H1 (cell line): ENCODE data around the gene SERPINA6. TPM values are rescaled to one million over a fixed set of nuclear protein-coding genes. Genes with fewer than 3 reads are reported as not detected.

Source experiments
- CTCF ChIA-PET: fragments of 300-600 bp; sonication (Branson Sonifier 250); formaldehyde crosslinking; loops from one replicate; lab custom pipeline; 2021; ENCODE audit not compliant: partially characterized antibody; lab: Charles Lee
- POLR2A ChIA-PET: fragments of 300-600 bp; sonication (Branson Sonifier 250); formaldehyde crosslinking; loops from one replicate; lab custom pipeline; 2021; ENCODE audit warnings: inconsistent platforms; ENCODE audit not compliant: partially characterized antibody; lab: Charles Lee
- DNase-seq, 2 experiments: peaks; one replicate each; pipeline versions ENCODE4 v3.0.0 to v3.0.0-alpha.2; 2010 to 2022; ENCODE audit warnings: low spot score in 2 of 2, low read depth in 1 of 2, mixed read lengths in 1 of 2
- FAIRE-seq: peaks from 2 replicates; lab custom pipeline; 2011; peaks lifted over from hg19 to GRCh38; lab: Jason Lieb, UNC
- H2AFZ ChIP-seq: 2 replicates; pipeline ENCODE4 v1.8.1; 2012; ENCODE audit warnings: low read length, inconsistent platforms
- H2AK5ac ChIP-seq: 2 replicates; pipeline ENCODE4 v1.6.1; 2013; ENCODE audit warnings: low read depth, low read length
- H2BK120ac ChIP-seq: replicated peaks from 2 replicates; pipeline ENCODE3; 2013; ENCODE audit warnings: low read depth, low read length, inconsistent platforms
- H2BK12ac ChIP-seq: 2 replicates; pipeline ENCODE4 v1.6.1; 2013; ENCODE audit warnings: low read depth, low read length
- H2BK15ac ChIP-seq: 2 replicates; pipeline ENCODE4 v1.6.1; 2013; ENCODE audit warnings: low read length
- H2BK20ac ChIP-seq: 2 replicates; pipeline ENCODE4 v1.6.1; 2013; ENCODE audit warnings: low read length
- H2BK5ac ChIP-seq: 2 replicates; pipeline ENCODE4 v1.6.1; 2013; ENCODE audit warnings: low read depth, low read length
- H3K14ac ChIP-seq: 2 replicates; pipeline ENCODE4 v1.6.1; 2013; ENCODE audit warnings: inconsistent platforms; ENCODE audit not compliant: insufficient read length
- H3K18ac ChIP-seq: 2 replicates; pipeline ENCODE4 v1.6.1; 2013; ENCODE audit warnings: low read length; ENCODE audit errors: extremely low read depth
- H3K23ac ChIP-seq: 2 replicates; pipeline ENCODE4 v1.6.1; 2013; ENCODE audit warnings: inconsistent platforms; ENCODE audit not compliant: insufficient read length
- H3K23me2 ChIP-seq: 2 replicates; pipeline ENCODE4 v1.6.1; 2013; ENCODE audit warnings: low read depth, low read length
- H3K27ac ChIP-seq: 2 replicates; pipeline ENCODE4 v1.6.1; 2011; ENCODE audit warnings: low read depth, low read length, inconsistent platforms
- H3K27me3 ChIP-seq, 4 experiments: replicated peaks in 1 of 4; 1 replicate in 1 of 4; 2 replicates in 3 of 4; pipeline versions ENCODE4 v1.6.1 to v1.8.1; 2011 to 2013; ENCODE audit warnings: low read length in 3 of 4, mild to moderate bottlenecking in 3 of 4, inconsistent platforms in 2 of 4, mixed read lengths in 2 of 4, moderate library complexity in 1 of 4; ENCODE audit not compliant: control insufficient read depth in 3 of 4, insufficient read depth in 3 of 4; ENCODE audit errors: extremely low read depth in 1 of 4
- H3K36me3 ChIP-seq, 4 experiments: 2 replicates each; pipeline versions ENCODE4 v1.6.1 to v1.8.1; 2011 to 2013; ENCODE audit warnings: mild to moderate bottlenecking in 4 of 4, low read length in 3 of 4, moderate library complexity in 2 of 4, control low read depth in 1 of 4, inconsistent platforms in 1 of 4; ENCODE audit not compliant: insufficient read depth in 4 of 4, control insufficient read depth in 2 of 4
- H3K4ac ChIP-seq: replicated peaks from 2 replicates; pipeline ENCODE3; 2013; ENCODE audit warnings: low read length, low read depth, mixed read lengths, inconsistent platforms; ENCODE audit not compliant: insufficient read length
- H3K4me1 ChIP-seq, 4 experiments: replicated peaks in 1 of 4; 1 replicate in 1 of 4; 2 replicates in 3 of 4; pipeline versions ENCODE4 v1.6.1 to v1.8.1; 2011 to 2013; ENCODE audit warnings: low read length in 3 of 4, inconsistent platforms in 2 of 4, mixed read lengths in 1 of 4; ENCODE audit not compliant: insufficient read depth in 4 of 4, control insufficient read depth in 3 of 4
- H3K4me2 ChIP-seq, 2 experiments: 2 replicates each; pipeline versions ENCODE4 v1.6.1 to v1.8.1; 2011 to 2013; ENCODE audit warnings: low read depth in 2 of 2, low read length in 2 of 2, control low read depth in 1 of 2, inconsistent platforms in 1 of 2, mild to moderate bottlenecking in 1 of 2; ENCODE audit not compliant: insufficient read depth in 1 of 2
- H3K4me3 ChIP-seq, 4 experiments: fragments of 200-600, 300-600 bp in 1 of 4; sonication (generic), shearing (Covaris generic), sonication (Bioruptor Twin) in 1 of 4; 2 replicates each; pipeline versions ENCODE4 v1.5.1 to v1.8.1; 2011 to 2016; ENCODE audit warnings: low read length in 4 of 4, low read depth in 3 of 4, control low read depth in 2 of 4, inconsistent platforms in 2 of 4, mild to moderate bottlenecking in 2 of 4, mixed read lengths in 1 of 4, moderate library complexity in 1 of 4; ENCODE audit not compliant: insufficient read depth in 2 of 4; ENCODE audit errors: extremely low read depth in 1 of 4
- H3K56ac ChIP-seq: replicated peaks from 2 replicates; pipeline ENCODE3; 2013; ENCODE audit warnings: low read depth, mild to moderate bottlenecking, mixed read lengths, low read length, inconsistent platforms; ENCODE audit not compliant: insufficient read length
- H3K79me1 ChIP-seq: 2 replicates; pipeline ENCODE4 v1.6.1; 2013; ENCODE audit warnings: low read depth, low read length, control low read depth
- H3K79me2 ChIP-seq, 2 experiments: 2 replicates each; pipeline versions ENCODE4 v1.6.1 to v1.8.1; 2012 to 2013; ENCODE audit warnings: low read length in 2 of 2, mild to moderate bottlenecking in 2 of 2, inconsistent platforms in 1 of 2; ENCODE audit not compliant: insufficient read depth in 2 of 2, control insufficient read depth in 1 of 2
- H3K9ac ChIP-seq, 4 experiments: replicated peaks in 1 of 4; 1 replicate in 1 of 4; 2 replicates in 3 of 4; pipeline versions ENCODE4 v1.6.1 to v1.8.1; 2011 to 2013; ENCODE audit warnings: low read depth in 3 of 4, low read length in 3 of 4, control low read depth in 2 of 4, mild to moderate bottlenecking in 2 of 4, moderate library complexity in 2 of 4, inconsistent platforms in 1 of 4; ENCODE audit errors: extremely low read depth in 1 of 4
- H3K9me3 ChIP-seq, 2 experiments: 2 replicates each; pipeline versions ENCODE4 v1.6.1 to v1.8.1; 2012 to 2013; ENCODE audit warnings: mild to moderate bottlenecking in 2 of 2, moderate library complexity in 2 of 2, control low read depth in 1 of 2, inconsistent platforms in 1 of 2, low read depth in 1 of 2, low read length in 1 of 2, mixed read lengths in 1 of 2; ENCODE audit not compliant: insufficient read depth in 2 of 2
- H4K20me1 ChIP-seq, 2 experiments: replicated peaks in 1 of 2; 2 replicates each; pipeline versions ENCODE3 to v1.8.1; 2011 to 2013; ENCODE audit warnings: inconsistent platforms in 2 of 2, low read length in 2 of 2, mild to moderate bottlenecking in 1 of 2; ENCODE audit not compliant: insufficient read depth in 2 of 2, control insufficient read depth in 1 of 2
- H4K5ac ChIP-seq: 2 replicates; pipeline ENCODE4 v1.6.1; 2013; ENCODE audit warnings: low read length, low read depth, mixed read lengths, inconsistent platforms; ENCODE audit not compliant: insufficient read length
- H4K8ac ChIP-seq: 2 replicates; pipeline ENCODE4 v1.8.0; 2013; ENCODE audit warnings: mild to moderate bottlenecking, moderate library complexity, low read length, inconsistent platforms; ENCODE audit not compliant: insufficient read depth; ENCODE audit errors: extremely low read depth
- H4K91ac ChIP-seq: replicated peaks from 2 replicates; pipeline ENCODE3; 2013; ENCODE audit warnings: low read length, mixed read lengths, inconsistent platforms; ENCODE audit not compliant: insufficient read length
- ATF3 ChIP-seq: IDR thresholded peaks from 2 replicates; pipeline ENCODE4 v1.6.1; 2011; ENCODE audit warnings: low read depth, mild to moderate bottlenecking, low read length; ENCODE audit not compliant: insufficient read depth
- BCL11A ChIP-seq, 2 experiments: IDR thresholded peaks; one replicate each; pipeline ENCODE4 v1.6.1; 2011; ENCODE audit warnings: low read depth in 2 of 2, low read length in 2 of 2, mild to moderate bottlenecking in 2 of 2
- CHD1 ChIP-seq: IDR thresholded peaks from 2 replicates; pipeline ENCODE4 v1.6.1; 2012; ENCODE audit warnings: low read depth, low read length, improper control_type of control experiment
- CHD2 ChIP-seq: IDR thresholded peaks from 2 replicates; pipeline ENCODE4 v1.6.1; 2012; ENCODE audit warnings: low read length, improper control_type of control experiment
- CTBP2 ChIP-seq: IDR thresholded peaks from 2 replicates; pipeline ENCODE4 v1.7.0; 2011; ENCODE audit warnings: borderline replicate concordance, mild to moderate bottlenecking, moderate library complexity, mixed read lengths, low read length; ENCODE audit not compliant: insufficient read depth, insufficient read length
- RBBP5 ChIP-seq: IDR thresholded peaks from 2 replicates; pipeline ENCODE4 v1.7.1; 2012; ENCODE audit warnings: low read depth, mild to moderate bottlenecking, inconsistent platforms, low read length, moderate library complexity, borderline replicate concordance
- SRF ChIP-seq: IDR thresholded peaks from 2 replicates; pipeline ENCODE4 v1.6.1; 2011; ENCODE audit warnings: mild to moderate bottlenecking, low read depth, low read length, moderate library complexity
- WGBS, 2 experiments: shearing (Covaris generic) in 1 of 2; methylation state at CpG; one replicate each; pipeline versions ENCODE4 v1.1.6 to v1.1.7; 2013 to 2015; ENCODE audit warnings: low lambda C conversion rate in 2 of 2, mixed read lengths in 2 of 2, inconsistent platforms in 1 of 2, low coverage in 1 of 2, missing lambda C conversion rate in 1 of 2; ENCODE audit not compliant: insufficient replicate concordance in 2 of 2, insufficient coverage in 1 of 2, insufficient read length in 1 of 2; ENCODE audit errors: extremely low coverage in 1 of 2, missing lambda C conversion rate in 1 of 2; 5-methylcytosine and 5-hydroxymethylcytosine counted together
- polyA plus RNA-seq, 7 experiments: library from polyadenylated mRNA; depleted of rRNA in 3 of 7; stranded (reverse) in 5 of 7; unstranded in 2 of 7; fragments of >200 nt in 5 of 7; fragments of 200-250 nt in 2 of 7; gene quantifications; 1 replicate in 5 of 7; 2 replicates in 1 of 7; 4 replicates in 1 of 7; pipeline versions ENCODE4 v1.2.1 to v1.2.3, GENCODE V29; 2011 to 2013; ENCODE audit warnings: missing spikeins in 2 of 7, mixed read lengths in 2 of 7
- total RNA-seq: library from RNA; stranded (reverse); fragmentation: NEBNext Ultra II Directional; extraction: Animal tissue kit (Norgen Biotek cat#: 25700); gene quantifications from 2 replicates; pipeline ENCODE4 v1.2.1, GENCODE V29; 2021

Gene SERPINA6
- total and polyA plus RNA-seq, 2 of the 8 experiments (the other 6 are each of a cell fraction or from before 2014, with no cell fraction given) = not detected

GRCh38 chr14:94303111-94303510, 20.0 kb downstream of the SERPINA6 start:
- Histone ChIP-seq H3K9ac (no peak overlapping the region), H3K23ac (no peak overlapping the region), H4K5ac (no peak overlapping the region), H3K4me2 (no peak overlapping the region), H4K91ac (no peak overlapping the region), H3K79me2 (no peaks in the 10 kb centered on the region), H2BK20ac (no peak overlapping the region), H3K27me3 (no peaks in the 10 kb centered on the region), H2BK5ac (no peak overlapping the region), H3K79me1 (no peaks in the 10 kb centered on the region), H2AFZ (no peak overlapping the region), H3K4me3 (no peak overlapping the region), H3K27ac (no peak overlapping the region), H2BK120ac (no peak overlapping the region), H2AK5ac (no peak overlapping the region), H3K36me3 (no peaks in the 10 kb centered on the region), H3K9me3 (peaks cover 7 to 8% of the 10 kb centered on the region in 2 experiments; a peak in 3 of 4 replicates), H3K18ac (no peak overlapping the region), H3K14ac (no peak overlapping the region), H3K4me1 (no peaks in the 10 kb centered on the region), H3K4ac (no peak overlapping the region), H4K8ac (no peak overlapping the region), H3K23me2 (no peaks in the 10 kb centered on the region), H2BK15ac (no peak overlapping the region), H2BK12ac (no peak overlapping the region), H4K20me1 (no peaks in the 10 kb centered on the region), H3K56ac (no peak overlapping the region)
- POLR2A ChIA-PET = no interaction called here
- CTCF ChIA-PET = interaction anchor here (1.7 kb wide), 1 partner anchor 15 kb away, joined by 5 read pairs; no protein-coding TSS in a partner anchor
- 90% methylated on average over 5 of the region's 7 CpGs; no CpG with 5 or more reads in 1 of the 2 experiments for WGBS, 2 experiments
- FAIRE-seq (no peak), DNase-seq (no peak)
- TF ChIP-seq CTBP2 = no peak
- no peak for TF ChIP-seq RBBP5
- no peak for TF ChIP-seq CHD2
- no peak for TF ChIP-seq BCL11A (IDR thresholded peaks at IDR 0.05; ENCODE audit: low read depth in 2 of 2, low read length in 2 of 2)
- TF ChIP-seq CHD1 = no peak
- TF ChIP-seq ATF3 = no peak
- no peak for TF ChIP-seq SRF
